ENCODE results near the gene SAMD10.

GRCh38 chr20:63930971-63931553, 48.4 kb downstream of the SAMD10 start:
- TF ChIP-seq POLR2A (IDR thresholded peaks at IDR 0.05), result no peak
- TF ChIP-seq, protein P1, sequence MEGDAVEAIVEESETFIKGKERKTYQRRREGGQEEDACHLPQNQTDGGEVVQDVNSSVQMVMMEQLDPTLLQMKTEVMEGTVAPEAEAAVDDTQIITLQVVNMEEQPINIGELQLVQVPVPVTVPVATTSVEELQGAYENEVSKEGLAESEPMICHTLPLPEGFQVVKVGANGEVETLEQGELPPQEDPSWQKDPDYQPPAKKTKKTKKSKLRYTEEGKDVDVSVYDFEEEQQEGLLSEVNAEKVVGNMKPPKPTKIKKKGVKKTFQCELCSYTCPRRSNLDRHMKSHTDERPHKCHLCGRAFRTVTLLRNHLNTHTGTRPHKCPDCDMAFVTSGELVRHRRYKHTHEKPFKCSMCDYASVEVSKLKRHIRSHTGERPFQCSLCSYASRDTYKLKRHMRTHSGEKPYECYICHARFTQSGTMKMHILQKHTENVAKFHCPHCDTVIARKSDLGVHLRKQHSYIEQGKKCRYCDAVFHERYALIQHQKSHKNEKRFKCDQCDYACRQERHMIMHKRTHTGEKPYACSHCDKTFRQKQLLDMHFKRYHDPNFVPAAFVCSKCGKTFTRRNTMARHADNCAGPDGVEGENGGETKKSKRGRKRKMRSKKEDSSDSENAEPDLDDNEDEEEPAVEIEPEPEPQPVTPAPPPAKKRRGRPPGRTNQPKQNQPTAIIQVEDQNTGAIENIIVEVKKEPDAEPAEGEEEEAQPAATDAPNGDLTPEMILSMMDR (IDR thresholded peaks at IDR 0.05), result no peak

Data from thyroid gland (tissue), 4 donors.